Endothelial cell of umbilical vein (primary cell): Measurements from ENCODE around the gene RNU2-1. TPM values are rescaled to one million over a fixed set of nuclear protein-coding genes. Genes with fewer than 3 reads are reported as not detected.

Experiments used
- BruUV-seq: library from RNA; stranded (reverse); fragments of 400-500 nt; replicated peaks from 2 replicates; lab custom pipeline; 2021; lab: Mats Ljungman, UMichigan
- CTCF ChIA-PET: fragments of 300-600, 350-600 bp; sonication (Branson Sonifier 250); formaldehyde crosslinking; loops from one replicate; lab custom pipeline; 2021; ENCODE audit warnings: antibody characterized with exemption, inconsistent platforms; lab: Charles Lee
- POLR2A ChIA-PET: fragments of 300-600, 350-600 bp; sonication (Branson Sonifier 250); formaldehyde crosslinking; loops from one replicate; lab custom pipeline; 2021; ENCODE audit warnings: antibody characterized with exemption, inconsistent platforms; lab: Charles Lee
- DNase-seq: peaks from one replicate; pipeline ENCODE4 v3.0.0-alpha.2; 2011; ENCODE audit warnings: low read depth, low spot score
- FAIRE-seq: peaks from 2 replicates; lab custom pipeline; 2011; peaks lifted over from hg19 to GRCh38; lab: Jason Lieb, UNC
- H2AFZ ChIP-seq: 2 replicates; pipeline ENCODE4 v1.6.0; 2012; ENCODE audit warnings: low read depth, low read length, control low read depth, inconsistent platforms
- H3K27ac ChIP-seq: 2 replicates; pipeline ENCODE4 v1.5.1; 2011; ENCODE audit warnings: low read depth, mild to moderate bottlenecking, control low read depth, low read length, moderate library complexity; ENCODE audit not compliant: insufficient read depth
- H3K27me3 ChIP-seq, 2 experiments: 2 replicates each; pipeline versions ENCODE4 v1.6.0 to v1.6.1; 2011; ENCODE audit warnings: low read length in 2 of 2, mixed read lengths in 1 of 2; ENCODE audit not compliant: control insufficient read depth in 2 of 2, insufficient read depth in 2 of 2
- H3K36me3 ChIP-seq, 2 experiments: 2 replicates in 1 of 2; 3 replicates in 1 of 2; pipeline ENCODE4 v1.5.1; 2011; ENCODE audit warnings: low read length in 2 of 2, mild to moderate bottlenecking in 1 of 2, moderate library complexity in 1 of 2; ENCODE audit not compliant: control insufficient read depth in 2 of 2, insufficient read depth in 2 of 2; ENCODE audit errors: extremely low read depth in 1 of 2
- H3K4me1 ChIP-seq: 3 replicates; pipeline ENCODE4 v1.5.1; 2011; ENCODE audit warnings: mild to moderate bottlenecking, low read length; ENCODE audit not compliant: control insufficient read depth, insufficient read depth; ENCODE audit errors: extremely low read depth
- H3K4me2 ChIP-seq: 2 replicates; pipeline ENCODE4 v1.6.1; 2011; ENCODE audit warnings: low read length, control low read depth, mixed read lengths; ENCODE audit not compliant: insufficient read depth
- H3K4me3 ChIP-seq, 3 experiments: fragments of 200-600 bp in 1 of 3; sonication (generic), shearing (Covaris generic) in 1 of 3; replicated peaks in 1 of 3; 2 replicates each; pipeline ENCODE4 v1.5.1; 2011 to 2016; ENCODE audit warnings: control low read depth in 3 of 3, low read length in 3 of 3, mild to moderate bottlenecking in 2 of 3, inconsistent platforms in 1 of 3, low read depth in 1 of 3, moderate library complexity in 1 of 3; ENCODE audit not compliant: insufficient read depth in 1 of 3
- H3K79me2 ChIP-seq: 2 replicates; pipeline ENCODE4 v1.6.0; 2012; ENCODE audit warnings: low read length, inconsistent platforms; ENCODE audit not compliant: control insufficient read depth, insufficient read depth
- H3K9ac ChIP-seq: replicated peaks from 2 replicates; pipeline ENCODE3; 2011; ENCODE audit warnings: low read length, control low read depth; ENCODE audit not compliant: insufficient read depth; ENCODE audit errors: extremely low read depth
- H3K9me1 ChIP-seq: replicated peaks from 3 replicates; pipeline ENCODE4 v1.6.0; 2011; ENCODE audit warnings: mild to moderate bottlenecking, low read length; ENCODE audit not compliant: control insufficient read depth, insufficient read depth; ENCODE audit errors: extremely low read depth
- H3K9me3 ChIP-seq: replicated peaks from 2 replicates; pipeline ENCODE4 v1.5.1; 2012; ENCODE audit warnings: low read length, inconsistent platforms; ENCODE audit not compliant: control insufficient read depth, insufficient read depth
- H4K20me1 ChIP-seq: replicated peaks from 2 replicates; pipeline ENCODE3; 2011; ENCODE audit warnings: mild to moderate bottlenecking, low read length; ENCODE audit not compliant: control insufficient read depth, insufficient read depth; ENCODE audit errors: extremely low read depth
- CTCF ChIP-seq, 2 donors: IDR thresholded peaks; 1 replicate in 1 of 2; 2 replicates in 1 of 2; pipeline ENCODE4 v1.5.1; 2011; ENCODE audit warnings: low read length in 2 of 2, mild to moderate bottlenecking in 2 of 2, moderate library complexity in 2 of 2, control low read depth in 1 of 2, inconsistent platforms in 1 of 2, low read depth in 1 of 2; ENCODE audit not compliant: insufficient read depth in 1 of 2; ENCODE audit errors: extremely low read depth in 1 of 2
- EZH2 ChIP-seq: IDR thresholded peaks from 2 replicates; pipeline ENCODE4 v1.6.1; 2012; ENCODE audit warnings: borderline replicate concordance, low read depth, mild to moderate bottlenecking, moderate library complexity, low read length, inconsistent platforms; ENCODE audit not compliant: severe bottlenecking
- FOS ChIP-seq: IDR thresholded peaks from 2 replicates; pipeline ENCODE4 v1.6.1; 2011; ENCODE audit warnings: mild to moderate bottlenecking, low read length, moderate library complexity, borderline replicate concordance; ENCODE audit not compliant: insufficient read depth
- GATA2 ChIP-seq: IDR thresholded peaks from 2 replicates; pipeline ENCODE4 v1.7.0; 2011; ENCODE audit warnings: low read depth, mild to moderate bottlenecking, moderate library complexity, mixed read lengths, low read length; ENCODE audit not compliant: insufficient read length, insufficient read depth
- JUN ChIP-seq: IDR thresholded peaks from 2 replicates; pipeline ENCODE4 v1.6.1; 2011; ENCODE audit warnings: borderline replicate concordance, low read depth; ENCODE audit not compliant: insufficient read length, insufficient read depth
- MAX ChIP-seq: IDR thresholded peaks from 2 replicates; pipeline ENCODE4 v1.6.1; 2011; ENCODE audit not compliant: insufficient read depth, insufficient read length
- MYC ChIP-seq: IDR thresholded peaks from one replicate; pipeline ENCODE4 v1.6.1; 2011; ENCODE audit warnings: mild to moderate bottlenecking, low read depth, low read length
- POLR2A ChIP-seq: IDR thresholded peaks from 2 replicates; pipeline ENCODE4 v1.6.1; 2012; ENCODE audit warnings: low read depth, mild to moderate bottlenecking, control low read depth, low read length
- POLR2AphosphoS5 ChIP-seq: IDR thresholded peaks from 2 replicates; pipeline ENCODE4 v1.6.1; 2012; ENCODE audit warnings: low read depth, mild to moderate bottlenecking, control low read depth, low read length, moderate library complexity; ENCODE audit not compliant: insufficient read depth
- dilution Hi-C: fragments of 300-500 bp; cut with MboI; formaldehyde crosslinking; loops from one replicate; pipeline ENCODE4 v1.15.0; 2019; ENCODE audit warnings: low sequenced_read_pairs; ENCODE audit not compliant: extremely low pct_ligation_motif_present
- intact Hi-C: fragments of 100-400 bp; cut with micrococcal nuclease; formaldehyde crosslinking; loops from one replicate; pipeline ENCODE4 v1.10.0; 2022
- polyA plus RNA-seq, 4 experiments: library from polyadenylated mRNA; depleted of rRNA in 3 of 4; stranded (reverse) in 3 of 4; unstranded in 1 of 4; fragments of >200 nt; gene quantifications; 2 replicates each; pipeline versions ENCODE4 v1.2.1 to v1.2.3, GENCODE V29; 2011 to 2012; ENCODE audit warnings: missing spikeins in 1 of 4
- total RNA-seq: library from RNA; stranded (reverse); gene quantifications from 2 replicates; pipeline ENCODE4 v1.2.3, GENCODE V29; 2021

The RNU2-1 gene
- total and polyA plus RNA-seq, 2 donors (not counting 3 experiments of a cell fraction or from before 2014, with no cell fraction given): 3,596 TPM; not detected in 1

- Histone ChIP-seq H3K27ac (no peak overlapping the region), H3K9me3 (no peaks in the 10 kb centered on the region), H3K9me1 (no peaks in the 10 kb centered on the region), H3K36me3 (peaks cover 9 to 19% of the 10 kb centered on the region in 2 experiments), H3K9ac (no peak overlapping the region), H3K4me1 (peaks cover 5% of the 10 kb centered on the region), H3K4me3 (no peak overlapping the region), H3K79me2 (peaks cover 4% of the 10 kb centered on the region), H2AFZ (no peak overlapping the region), H3K27me3 (no peaks in the 10 kb centered on the region), H3K4me2 (no peak overlapping the region), H4K20me1 (no peaks in the 10 kb centered on the region)
- FAIRE-seq (no peak), DNase-seq (no peak)
- BruUV-seq: no TSS peak
- CTCF ChIA-PET: interaction anchor here (0.8 to 1.3 kb wide), 2 partner anchors 13 to 98 kb away, joined by 3 read pairs; no protein-coding TSS in a partner anchor
- intact Hi-C loops: no loop called here
- dilution Hi-C loops: no loop called here
- no peak for TF ChIP-seq POLR2AphosphoS5
- no peak for TF ChIP-seq GATA2
- no peak for TF ChIP-seq EZH2
- no peak for TF ChIP-seq MYC
- TF ChIP-seq JUN: no peak
- no peak for TF ChIP-seq FOS
- no peak for TF ChIP-seq MAX
- TF ChIP-seq POLR2A: no peak
- TF ChIP-seq CTCF (IDR thresholded peaks at IDR 0.05; ENCODE audit: extremely low read depth in 1 of 2, insufficient read depth in 1 of 2, low read depth in 1 of 2, low read length in 2 of 2): no peak
- POLR2A ChIA-PET: interaction anchor here (2.6 kb wide), 1 partner anchor 98 kb away, joined by 10 read pairs; no protein-coding TSS in a partner anchor
These were observed 16.1 kb downstream of the RNU2-1 start for GRCh38 chr17:43217614-43218087.
